A673 (cell line): ENCODE results near the gene ST6GALNAC4.

Experiments
- CTCF ChIP-seq: fragments of 300-800, 200-600 bp; sonication (generic); conservative IDR thresholded peaks from 2 replicates; pipeline ENCODE4 v1.5.1; 2017; ENCODE audit warnings: low read depth, mild to moderate bottlenecking, antibody characterized with exemption, low read length, moderate library complexity, mixed read lengths
- EZH2 ChIP-seq: fragments of 200-600 bp; sonication (generic); IDR thresholded peaks from 2 replicates; pipeline ENCODE4 v1.6.1; 2017; ENCODE audit warnings: borderline replicate concordance, low read depth, mild to moderate bottlenecking, mixed read lengths, antibody characterized with exemption, low read length; ENCODE audit not compliant: poor library complexity, severe bottlenecking

- TF ChIP-seq CTCF: peak; percentile 92
- TF ChIP-seq EZH2: no peak
These were observed 4.8 kb upstream of the ST6GALNAC4 start for GRCh38 chr9:127921557-127922120.
